ENCODE results near the gene BTNL9. TPM values are rescaled to one million over a fixed set of nuclear protein-coding genes. Genes with fewer than 3 reads are reported as not detected.
"Not testable (repeated sequence)": the region's sequence is repeated elsewhere in the genome, so short reads cannot be mapped to it uniquely, and the experiment has no call there.

The BTNL9 gene
- total RNA-seq, 3 donors from 2014 or later = 27.2 to 169 (median 94.6) TPM

DNA sequence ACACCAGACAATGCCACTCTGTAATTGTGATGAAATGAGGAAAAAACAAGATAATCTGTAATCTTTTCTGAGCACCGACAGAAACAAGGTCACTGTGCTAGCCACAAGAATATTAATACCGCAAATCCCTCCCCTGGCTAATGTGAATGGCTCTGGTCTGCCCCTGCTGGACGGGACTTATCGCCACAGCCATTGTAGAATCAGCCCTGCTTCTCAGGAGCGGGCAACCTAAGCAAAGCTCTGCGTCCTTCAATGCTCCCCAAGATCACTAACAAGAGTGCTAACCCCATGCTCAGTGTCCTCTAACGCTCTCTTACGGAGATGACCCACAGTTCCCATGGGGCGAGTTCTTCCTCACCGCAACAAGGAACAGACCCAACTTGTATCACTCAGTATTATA, 48.2 kb downstream of the BTNL9 start:
- no peaks in the 10 kb centered on the region for H3K36me3 ChIP-seq
- intact Hi-C loops (cut with DNase I; ENCODE audit: low total_unique reads) = no loop called here
- TF ChIP-seq POLR2AphosphoS5 (IDR thresholded peaks at IDR 0.05) (no peak), POLR2A (IDR thresholded peaks at IDR 0.05) (no peak)
- TF ChIP-seq, protein P1, sequence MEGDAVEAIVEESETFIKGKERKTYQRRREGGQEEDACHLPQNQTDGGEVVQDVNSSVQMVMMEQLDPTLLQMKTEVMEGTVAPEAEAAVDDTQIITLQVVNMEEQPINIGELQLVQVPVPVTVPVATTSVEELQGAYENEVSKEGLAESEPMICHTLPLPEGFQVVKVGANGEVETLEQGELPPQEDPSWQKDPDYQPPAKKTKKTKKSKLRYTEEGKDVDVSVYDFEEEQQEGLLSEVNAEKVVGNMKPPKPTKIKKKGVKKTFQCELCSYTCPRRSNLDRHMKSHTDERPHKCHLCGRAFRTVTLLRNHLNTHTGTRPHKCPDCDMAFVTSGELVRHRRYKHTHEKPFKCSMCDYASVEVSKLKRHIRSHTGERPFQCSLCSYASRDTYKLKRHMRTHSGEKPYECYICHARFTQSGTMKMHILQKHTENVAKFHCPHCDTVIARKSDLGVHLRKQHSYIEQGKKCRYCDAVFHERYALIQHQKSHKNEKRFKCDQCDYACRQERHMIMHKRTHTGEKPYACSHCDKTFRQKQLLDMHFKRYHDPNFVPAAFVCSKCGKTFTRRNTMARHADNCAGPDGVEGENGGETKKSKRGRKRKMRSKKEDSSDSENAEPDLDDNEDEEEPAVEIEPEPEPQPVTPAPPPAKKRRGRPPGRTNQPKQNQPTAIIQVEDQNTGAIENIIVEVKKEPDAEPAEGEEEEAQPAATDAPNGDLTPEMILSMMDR (IDR thresholded peaks at IDR 0.05) = no peak

DNA sequence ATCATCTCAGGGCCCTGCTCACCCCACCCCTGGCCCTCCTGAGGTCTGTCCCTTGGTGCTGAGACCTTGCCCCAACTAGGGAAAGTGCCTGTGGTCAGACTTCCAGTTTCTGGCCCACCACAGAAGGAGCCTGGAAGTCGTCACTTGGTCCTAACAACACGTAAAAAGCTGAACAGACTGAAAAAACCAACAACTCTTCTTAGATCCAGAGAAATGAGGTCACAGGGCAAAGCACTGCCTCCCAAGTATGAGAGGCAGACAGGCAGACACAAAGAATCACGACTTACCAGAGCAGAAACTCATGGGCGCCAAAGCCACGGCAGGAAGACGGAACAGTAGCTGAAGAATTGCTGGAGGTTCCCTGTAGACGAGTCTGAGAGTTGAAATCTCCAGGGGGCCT, 52.4 kb downstream of the BTNL9 start:
- Histone ChIP-seq H3K4me1 (no peaks in the 10 kb centered on the region), H3K27ac (no peak overlapping the region), H3K36me3 (no peaks in the 10 kb centered on the region), H3K4me3 (no peak overlapping the region), H3K9me3 (no peaks in the 10 kb centered on the region), H3K27me3 (peaks cover 0 to 8% of the 10 kb centered on the region in 2 donors)
- TF ChIP-seq, protein P1 (IDR thresholded peaks at IDR 0.05) = no peak
- TF ChIP-seq POLR2AphosphoS5 (IDR thresholded peaks at IDR 0.05) (no peak), POLR2A (IDR thresholded peaks at IDR 0.05) (no peak)
- no peak for DNase-seq (ENCODE audit: low spot score in 2 of 2)
- intact Hi-C loops (cut with DNase I; ENCODE audit: low total_unique reads) = no loop called here

More for the DNA sequence above, 48.2 kb downstream of the BTNL9 start:
- no peaks in the 10 kb centered on the region for H3K9me3 ChIP-seq
- no peak for DNase-seq (ENCODE audit: low spot score in 2 of 2)
- no peaks in the 10 kb centered on the region for H3K4me1 ChIP-seq
- H3K27me3 ChIP-seq = peaks cover 0 to 8% of the 10 kb centered on the region in 2 donors
- no peak overlapping the region for H3K27ac ChIP-seq
- H3K4me3 ChIP-seq = no peak overlapping the region

DNA sequence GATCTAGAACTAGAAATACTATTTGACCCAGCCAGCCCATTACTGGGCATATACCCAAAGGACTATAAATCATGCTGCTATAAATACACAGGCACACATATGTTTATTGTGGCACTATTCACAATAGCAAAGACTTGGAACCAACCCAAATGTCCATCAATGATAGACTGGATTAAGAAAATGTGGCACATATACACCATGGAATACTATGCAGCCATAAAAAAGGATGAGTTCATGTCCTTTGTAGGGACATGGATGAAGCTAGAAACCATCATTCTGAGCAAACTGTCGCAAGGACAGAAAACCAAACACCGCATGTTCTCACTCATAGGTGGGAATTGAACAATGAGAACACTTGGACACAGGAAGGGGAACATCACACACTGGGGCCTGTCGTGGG, 55.1 kb downstream of the BTNL9 start:
- H3K27ac ChIP-seq; intact Hi-C loops (cut with DNase I; ENCODE audit: low total_unique reads); H3K4me1 ChIP-seq; H3K36me3 ChIP-seq; H3K9me3 ChIP-seq; DNase-seq (ENCODE audit: low spot score in 2 of 2); H3K4me3 ChIP-seq: not testable (repeated sequence)
- peaks cover 0 to 23% of the 10 kb centered on the region in 2 donors for H3K27me3 ChIP-seq

DNA sequence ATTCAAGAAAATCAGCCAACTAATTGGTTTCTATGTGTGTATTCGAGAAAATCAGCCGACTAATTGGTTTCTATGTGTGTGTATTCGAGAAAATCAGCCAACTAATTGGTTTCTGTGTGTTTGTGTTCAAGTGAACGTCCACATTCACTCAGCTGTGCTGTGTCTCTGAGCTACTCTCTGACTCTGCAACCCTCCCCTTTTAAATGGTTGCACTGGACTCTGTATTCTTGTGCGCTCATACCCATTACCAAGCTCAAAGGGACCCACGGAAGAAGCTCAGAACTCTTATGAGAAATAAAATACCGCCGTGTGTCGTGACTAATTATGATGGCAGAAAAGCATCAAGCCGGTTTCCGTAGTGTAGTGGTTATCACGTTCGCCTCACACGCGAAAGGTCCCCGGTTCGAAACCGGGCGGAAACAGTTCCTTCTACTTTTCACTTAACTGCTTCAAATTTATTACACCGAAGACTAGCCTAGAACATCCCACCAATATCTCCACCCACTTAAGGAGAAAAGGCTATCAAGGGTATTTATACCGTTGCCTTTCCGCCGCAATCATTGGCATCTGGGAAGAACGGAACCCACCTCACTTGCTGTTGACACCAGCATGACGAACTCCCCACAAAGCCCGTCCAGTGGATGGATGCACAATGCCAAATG, 56.8 kb downstream of the BTNL9 start:
- H3K4me3 ChIP-seq; H3K4me1 ChIP-seq; H3K27ac ChIP-seq; H3K9me3 ChIP-seq; DNase-seq (ENCODE audit: low spot score in 2 of 2); H3K36me3 ChIP-seq; intact Hi-C loops (cut with DNase I; ENCODE audit: low total_unique reads): not testable (repeated sequence)
- peaks cover 2 to 27% of the 10 kb centered on the region in 2 donors for H3K27me3 ChIP-seq

DNA sequence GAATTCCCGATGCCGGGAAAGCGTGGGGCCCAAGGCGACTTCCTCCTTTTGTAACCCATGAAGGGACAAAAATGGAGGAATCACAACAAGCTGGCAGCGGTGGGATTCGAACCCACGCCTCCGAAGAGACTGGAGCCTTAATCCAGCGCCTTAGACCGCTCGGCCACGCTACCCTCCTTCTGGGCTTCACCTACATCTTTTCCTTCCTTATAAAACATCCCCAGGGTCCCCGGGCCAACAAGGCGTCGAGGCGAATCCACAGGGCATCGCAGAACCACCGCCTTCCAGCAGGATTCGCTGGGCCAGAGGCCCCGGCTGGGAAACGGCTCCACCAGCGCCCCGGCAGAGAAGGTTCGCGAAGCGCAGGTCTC, 57.3 kb downstream of the BTNL9 start:
- H3K4me3 ChIP-seq; H3K4me1 ChIP-seq; H3K9me3 ChIP-seq; DNase-seq (ENCODE audit: low spot score in 2 of 2); H3K27ac ChIP-seq; H3K36me3 ChIP-seq; intact Hi-C loops (cut with DNase I; ENCODE audit: low total_unique reads): not testable (repeated sequence)
- peaks cover 2 to 25% of the 10 kb centered on the region in 2 donors for H3K27me3 ChIP-seq

DNA sequence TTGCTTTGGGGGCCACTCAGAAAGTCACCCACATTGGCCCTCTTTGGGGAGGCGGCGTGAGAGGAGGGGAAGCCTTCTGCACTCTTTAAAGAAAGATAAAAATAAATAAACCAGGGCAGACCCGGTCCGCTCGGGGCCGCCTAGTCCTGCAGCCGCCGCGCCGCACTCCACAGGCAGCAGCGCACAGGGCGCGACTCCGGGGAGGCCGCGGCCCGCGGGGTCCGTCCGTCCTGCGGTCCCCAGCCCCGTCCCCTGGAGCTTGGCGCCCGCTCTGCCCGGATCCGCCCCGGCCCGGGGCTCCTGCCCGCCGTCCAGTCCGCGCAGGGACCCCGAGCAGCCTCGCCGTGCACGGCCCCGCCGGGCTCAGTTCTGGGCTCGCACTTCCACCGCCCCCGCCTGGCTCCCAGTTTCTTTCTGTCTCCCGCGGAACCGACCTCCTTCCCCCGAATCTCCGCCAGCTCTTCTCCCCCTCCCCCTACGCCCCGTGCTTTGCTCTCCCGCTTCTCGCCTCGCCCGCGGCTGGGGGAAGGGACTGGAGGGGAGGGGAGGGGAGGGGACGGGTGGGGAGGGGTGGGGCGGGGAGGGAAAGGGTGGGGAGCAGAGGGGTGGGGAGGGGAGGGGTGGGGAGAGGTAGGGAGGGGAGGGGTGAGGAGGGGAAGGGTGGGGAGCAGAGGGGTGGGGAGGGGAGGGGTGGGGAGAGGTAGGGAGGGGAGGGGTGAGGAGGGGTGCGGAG, 57.9 kb downstream of the BTNL9 start:
- intact Hi-C loops (cut with DNase I; ENCODE audit: low total_unique reads); H3K27ac ChIP-seq; DNase-seq (ENCODE audit: low spot score in 2 of 2); H3K36me3 ChIP-seq; H3K4me3 ChIP-seq; H3K4me1 ChIP-seq; H3K9me3 ChIP-seq: not testable (repeated sequence)
- peaks cover 2 to 19% of the 10 kb centered on the region in 2 donors for H3K27me3 ChIP-seq

DNA sequence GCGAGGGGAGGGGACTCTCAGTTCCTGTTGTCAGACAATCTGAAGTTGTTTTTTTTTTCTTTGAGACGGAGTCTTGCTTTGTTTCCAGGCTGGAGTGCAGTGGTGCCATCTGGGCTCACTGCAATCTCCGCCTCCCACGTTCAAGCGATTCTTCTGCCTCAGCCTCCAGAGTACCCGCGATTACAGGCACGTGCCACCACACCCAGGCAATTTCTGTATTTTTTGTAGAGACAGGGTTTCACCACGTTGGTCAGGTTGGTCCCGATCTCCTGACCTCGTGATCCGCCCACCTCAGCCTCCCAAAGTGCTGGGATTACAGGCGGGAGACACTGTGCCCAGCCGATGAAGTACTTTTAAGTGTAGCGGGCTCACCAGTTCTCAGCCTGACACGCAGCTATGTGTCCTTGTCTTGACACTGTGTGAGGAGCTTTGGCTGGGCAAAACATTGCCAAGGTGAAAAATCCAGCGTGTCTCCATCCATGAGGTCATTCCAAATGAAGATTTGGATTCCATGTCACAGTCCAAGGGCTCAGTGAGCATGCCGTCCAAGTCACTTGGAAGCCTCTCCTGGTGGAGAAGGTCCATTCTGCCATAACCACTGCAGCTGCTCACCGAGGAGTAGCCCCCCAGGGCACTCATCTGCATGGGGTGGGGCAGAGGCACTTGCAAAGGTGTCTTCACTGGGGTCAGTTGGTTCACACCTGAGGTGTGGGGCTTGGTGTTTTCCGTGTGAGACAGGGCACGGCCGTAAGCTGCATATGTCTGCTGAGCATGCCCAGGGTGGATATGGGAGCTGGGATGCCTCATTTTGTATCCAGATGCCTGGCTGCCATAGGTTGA, 58.9 kb downstream of the BTNL9 start:
- H3K9me3 ChIP-seq = no peaks in the 10 kb centered on the region
- H3K36me3 ChIP-seq = no peaks in the 10 kb centered on the region
- no peak overlapping the region for H3K27ac ChIP-seq
- H3K4me3 ChIP-seq = no peak overlapping the region
- TF ChIP-seq POLR2AphosphoS5 (IDR thresholded peaks at IDR 0.05) (no peak), POLR2A (IDR thresholded peaks at IDR 0.05) (no peak)
- TF ChIP-seq, protein P1 (IDR thresholded peaks at IDR 0.05) = no peak
- DNase-seq (ENCODE audit: low spot score in 2 of 2) = no peak
- H3K4me1 ChIP-seq = no peaks in the 10 kb centered on the region
- H3K27me3 ChIP-seq = peaks cover 2 to 19% of the 10 kb centered on the region in 2 donors
- intact Hi-C loops (cut with DNase I; ENCODE audit: low total_unique reads) = no loop called here
